Activated B cell treated with CpG ODN at 0.5 μM for 24 hours (primary cell): ENCODE measurements around the gene SLC4A7. TPM values are rescaled to one million over a fixed set of nuclear protein-coding genes. Genes with fewer than 3 reads are reported as not detected.

ENCODE experiments used
- ATAC-seq: fragments of 200-7000 bp; cut with Tn5 transposase; one replicate; pipeline ENCODE4 v1.10.0; 2021; ENCODE audit warnings: low read depth, mild to moderate bottlenecking, moderate library complexity
- CTCF ChIA-PET: fragments of 350-600 bp; sonication (Branson Sonifier 250); formaldehyde crosslinking; loops from one replicate; lab custom pipeline; 2021; ENCODE audit warnings: antibody characterized with exemption; lab: Charles Lee
- POLR2A ChIA-PET: fragments of 350-600 bp; sonication (Branson Sonifier 250); formaldehyde crosslinking; loops from one replicate; lab custom pipeline; 2021; ENCODE audit warnings: antibody characterized with exemption; lab: Charles Lee
- DNase-seq: peaks from one replicate; pipeline ENCODE4 v3.0.0; 2022
- H3K27ac Mint-ChIP-seq: one replicate; pipeline ENCODE4 v1.8.0; 2020; ENCODE audit warnings: mixed read lengths
- H3K27me3 Mint-ChIP-seq: one replicate; pipeline ENCODE4 v1.8.0; 2021; ENCODE audit warnings: mixed read lengths
- H3K36me3 Mint-ChIP-seq: one replicate; pipeline ENCODE4 v1.8.0; 2021; ENCODE audit warnings: low read depth, mixed read lengths
- H3K4me1 Mint-ChIP-seq: one replicate; pipeline ENCODE4 v1.8.0; 2021; ENCODE audit warnings: mixed read lengths
- H3K4me3 Mint-ChIP-seq: one replicate; pipeline ENCODE4 v1.8.0; 2020; ENCODE audit warnings: mild to moderate bottlenecking, mixed read lengths
- H3K9me3 Mint-ChIP-seq: one replicate; pipeline ENCODE4 v1.8.0; 2020; ENCODE audit warnings: mixed read lengths
- intact Hi-C: fragments of 100-400 bp; cut with micrococcal nuclease; formaldehyde crosslinking; loops from one replicate; pipeline ENCODE4 v1.15.1; 2024
- total RNA-seq: library from RNA; stranded (reverse); gene quantifications from 2 replicates; pipeline ENCODE4 v1.2.3, GENCODE V29; 2022
- TF ChIP-seq, protein P1 (sequence below): fragments of 200-600 bp; IDR thresholded peaks from one replicate; pipeline ENCODE4 v1.8.0; 2022; ENCODE audit warnings: antibody characterized with exemption, mild to moderate bottlenecking

The SLC4A7 gene
- total RNA-seq, 1 donor from 2014 or later: 31.3 TPM

DNA sequence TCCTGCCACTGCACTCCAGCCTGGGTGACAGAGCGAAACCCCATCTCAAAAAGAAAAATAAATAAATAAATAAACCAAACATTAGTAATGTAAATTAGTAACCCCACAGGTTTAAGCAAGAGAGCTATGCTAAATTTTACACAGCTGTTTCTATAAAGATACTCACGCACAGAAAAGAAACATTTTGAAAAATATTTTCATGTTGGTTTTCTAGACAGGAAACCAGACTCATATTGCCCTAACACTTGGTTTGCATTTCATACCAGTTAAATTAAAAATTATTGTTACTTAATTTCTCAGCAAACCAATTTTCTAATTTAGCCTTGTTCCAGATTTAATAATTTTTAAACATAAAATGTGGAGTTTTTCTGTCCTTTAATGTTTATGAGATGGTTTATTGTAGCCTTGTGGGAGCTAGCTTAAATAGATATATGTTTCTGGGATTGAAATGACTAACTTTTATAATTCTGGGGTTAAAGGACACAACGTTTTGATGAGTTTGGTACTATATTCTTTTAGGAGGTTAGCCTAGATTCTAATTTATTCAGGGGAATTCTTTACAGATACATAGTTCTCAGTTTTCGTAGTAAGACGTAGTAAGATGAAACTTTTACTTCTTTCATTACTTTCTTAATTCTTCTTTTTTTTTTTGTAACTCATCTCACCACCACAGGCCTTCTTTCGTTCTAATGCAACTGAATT lies 42.6 kb upstream of the SLC4A7 start:
- no peaks in the 10 kb centered on the region for H3K9me3 Mint-ChIP-seq
- TF ChIP-seq, protein P1, sequence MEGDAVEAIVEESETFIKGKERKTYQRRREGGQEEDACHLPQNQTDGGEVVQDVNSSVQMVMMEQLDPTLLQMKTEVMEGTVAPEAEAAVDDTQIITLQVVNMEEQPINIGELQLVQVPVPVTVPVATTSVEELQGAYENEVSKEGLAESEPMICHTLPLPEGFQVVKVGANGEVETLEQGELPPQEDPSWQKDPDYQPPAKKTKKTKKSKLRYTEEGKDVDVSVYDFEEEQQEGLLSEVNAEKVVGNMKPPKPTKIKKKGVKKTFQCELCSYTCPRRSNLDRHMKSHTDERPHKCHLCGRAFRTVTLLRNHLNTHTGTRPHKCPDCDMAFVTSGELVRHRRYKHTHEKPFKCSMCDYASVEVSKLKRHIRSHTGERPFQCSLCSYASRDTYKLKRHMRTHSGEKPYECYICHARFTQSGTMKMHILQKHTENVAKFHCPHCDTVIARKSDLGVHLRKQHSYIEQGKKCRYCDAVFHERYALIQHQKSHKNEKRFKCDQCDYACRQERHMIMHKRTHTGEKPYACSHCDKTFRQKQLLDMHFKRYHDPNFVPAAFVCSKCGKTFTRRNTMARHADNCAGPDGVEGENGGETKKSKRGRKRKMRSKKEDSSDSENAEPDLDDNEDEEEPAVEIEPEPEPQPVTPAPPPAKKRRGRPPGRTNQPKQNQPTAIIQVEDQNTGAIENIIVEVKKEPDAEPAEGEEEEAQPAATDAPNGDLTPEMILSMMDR: no peak
- ATAC-seq (no peak), DNase-seq (no peak)
- H3K27ac Mint-ChIP-seq: no peak overlapping the region
- intact Hi-C loops: no loop called here
- no peak overlapping the region for H3K4me3 Mint-ChIP-seq
- ChIA-PET POLR2A (no interaction called here), CTCF (no interaction called here)
- H3K36me3 Mint-ChIP-seq: no peaks in the 10 kb centered on the region
- no peaks in the 10 kb centered on the region for H3K27me3 Mint-ChIP-seq
- H3K4me1 Mint-ChIP-seq: peaks cover 4% of the 10 kb centered on the region

DNA sequence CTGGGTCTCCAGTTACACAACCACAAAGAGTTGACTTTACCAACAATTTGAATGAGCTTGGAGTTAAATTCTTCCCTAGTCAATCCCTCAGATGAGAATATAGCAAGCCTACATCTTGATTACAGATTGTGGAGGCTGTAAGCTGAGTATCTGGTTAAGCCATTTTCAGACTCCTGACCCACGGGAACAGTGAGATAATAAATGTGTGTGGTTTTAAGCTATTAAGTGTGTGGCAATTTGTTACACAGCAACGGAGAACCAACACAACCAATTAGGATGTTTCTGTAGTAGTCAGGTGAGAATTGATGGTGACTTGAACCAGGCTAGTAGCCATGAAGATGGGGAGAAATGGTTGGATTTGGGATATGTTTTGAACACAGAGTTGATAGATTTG lies 37.7 kb upstream of the SLC4A7 start:
- Mint-ChIP-seq H3K27ac (no peak overlapping the region), H3K4me3 (no peak overlapping the region), H3K4me1 (peaks cover under 1% of the 10 kb centered on the region), H3K9me3 (no peaks in the 10 kb centered on the region), H3K27me3 (no peaks in the 10 kb centered on the region), H3K36me3 (no peaks in the 10 kb centered on the region)
- ChIA-PET POLR2A (no interaction called here), CTCF (no interaction called here)
- TF ChIP-seq, protein P1: no peak
- ATAC-seq: no peak
- no peak for DNase-seq
- intact Hi-C loops: no loop called here

DNA sequence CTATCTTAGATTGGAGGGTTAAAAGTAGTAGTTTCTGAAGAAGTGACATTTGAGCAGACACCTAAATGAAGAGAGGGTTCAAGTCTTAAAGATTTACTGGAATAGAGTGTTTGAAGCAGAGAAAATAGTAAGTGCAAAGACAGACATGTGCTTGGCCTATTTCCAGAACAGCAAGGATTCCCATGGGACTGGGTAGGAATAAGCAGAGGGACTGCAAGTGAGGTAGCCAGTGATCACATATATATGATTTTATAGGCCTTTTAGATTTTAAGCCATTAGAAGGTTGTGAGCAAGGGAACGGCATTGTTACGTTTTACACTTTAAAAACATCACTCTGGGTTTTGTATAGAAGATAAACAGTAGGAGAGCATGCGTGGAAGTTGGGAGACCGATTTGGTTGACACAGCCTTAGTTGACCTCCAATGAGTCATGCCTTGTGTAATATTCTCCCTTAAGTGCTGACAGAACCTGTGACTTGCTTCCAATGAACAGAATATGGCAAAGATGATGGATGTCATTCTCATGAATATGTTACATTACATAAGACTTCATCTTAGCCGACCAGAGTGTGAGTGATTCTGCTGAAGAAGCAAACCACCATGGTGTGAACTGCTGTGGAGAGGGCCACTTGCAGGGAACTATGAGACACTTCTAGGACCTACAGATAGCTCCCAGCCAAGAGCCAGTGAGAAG lies 37.1 kb upstream of the SLC4A7 start:
- POLR2A ChIA-PET: no interaction called here
- H3K36me3 Mint-ChIP-seq: no peaks in the 10 kb centered on the region
- no peaks in the 10 kb centered on the region for H3K9me3 Mint-ChIP-seq
- intact Hi-C loops: no loop called here
- ATAC-seq (no peak), DNase-seq (no peak)
- CTCF ChIA-PET: no interaction called here
- TF ChIP-seq, protein P1: no peak
- H3K4me1 Mint-ChIP-seq: no peaks in the 10 kb centered on the region
- no peak overlapping the region for H3K4me3 Mint-ChIP-seq
- no peak overlapping the region for H3K27ac Mint-ChIP-seq
- H3K27me3 Mint-ChIP-seq: no peaks in the 10 kb centered on the region

DNA sequence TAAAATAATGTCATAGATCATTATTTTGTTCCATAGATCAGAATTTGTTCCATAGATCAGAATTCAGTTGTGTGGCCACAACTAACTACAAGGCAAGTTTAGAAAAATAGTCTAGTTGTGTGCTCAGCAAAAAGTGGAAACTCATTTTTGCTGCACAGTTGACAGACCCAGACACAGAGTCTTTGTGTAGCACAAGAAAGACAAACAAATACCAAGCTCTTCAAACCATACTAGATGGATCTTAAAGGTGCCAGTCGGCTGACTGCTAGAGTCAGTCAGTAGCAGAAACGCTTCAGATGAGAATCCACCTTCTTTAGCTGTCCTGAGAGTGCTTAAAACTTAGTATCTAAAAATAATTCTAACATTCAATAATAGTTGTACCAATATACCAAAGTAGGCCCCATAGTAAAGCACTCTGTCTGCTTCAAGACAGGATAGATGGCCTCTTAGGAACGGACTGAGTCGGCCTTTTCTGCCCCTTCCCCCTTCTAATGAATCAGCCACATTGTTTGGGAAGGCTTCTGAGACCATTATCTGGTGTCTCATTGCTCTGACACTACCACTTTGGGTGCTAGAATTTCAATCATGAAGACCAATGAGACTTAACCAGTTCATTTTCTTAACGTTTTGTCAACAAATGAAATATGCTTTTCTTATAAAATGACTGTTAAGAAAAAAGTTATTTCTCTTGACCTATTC lies 27.7 kb upstream of the SLC4A7 start:
- ChIA-PET POLR2A (no interaction called here), CTCF (no interaction called here)
- Mint-ChIP-seq H3K4me3 (no peak overlapping the region), H3K9me3 (no peaks in the 10 kb centered on the region), H3K27ac (no peak overlapping the region), H3K27me3 (no peaks in the 10 kb centered on the region), H3K4me1 (peaks cover 3% of the 10 kb centered on the region), H3K36me3 (no peaks in the 10 kb centered on the region)
- TF ChIP-seq, protein P1: no peak
- ATAC-seq: no peak
- intact Hi-C loops: no loop called here
- no peak for DNase-seq

DNA sequence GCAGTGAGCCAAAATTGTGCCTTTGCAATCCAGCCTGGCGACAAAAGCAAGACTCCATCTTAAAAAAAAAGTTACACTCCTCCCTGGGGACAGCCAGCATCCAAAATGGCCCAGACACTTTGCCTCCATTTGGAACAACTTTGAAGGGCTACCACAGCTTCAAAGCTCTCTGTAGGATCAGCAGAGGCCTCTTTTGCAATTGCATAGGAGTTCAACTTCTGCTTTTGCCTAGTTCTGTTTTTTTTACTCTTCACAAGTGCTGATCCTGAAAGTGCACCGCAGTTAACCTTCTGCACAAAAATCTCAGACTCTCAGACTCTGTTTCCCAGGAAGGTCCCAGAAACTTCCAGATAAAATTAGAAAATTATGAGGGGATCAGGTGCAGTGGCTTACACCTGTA lies 25.2 kb upstream of the SLC4A7 start:
- DNase-seq (no peak), ATAC-seq (no peak)
- Mint-ChIP-seq H3K4me3 (no peak overlapping the region), H3K4me1 (peaks cover 3% of the 10 kb centered on the region), H3K9me3 (no peaks in the 10 kb centered on the region), H3K36me3 (no peaks in the 10 kb centered on the region), H3K27me3 (no peaks in the 10 kb centered on the region), H3K27ac (no peak overlapping the region)
- ChIA-PET CTCF (no interaction called here), POLR2A (no interaction called here)
- TF ChIP-seq, protein P1: no peak
- intact Hi-C loops: no loop called here
